Cardiac muscle cell (in vitro differentiated cells and primary cell): ENCODE results near the gene MRPL2. TPM values are rescaled to one million over a fixed set of nuclear protein-coding genes. Genes with fewer than 3 reads are reported as not detected.
A peak's percentile ranks its signal among the peaks of the same experiment; 100 is the strongest.

Experiments
- DNase-seq, 2 donors: peaks; one replicate each; pipeline versions ENCODE4 v3.0.0 to v3.0.0-alpha.2; 2010 to 2017; ENCODE audit warnings: low read depth in 1 of 2, low spot score in 1 of 2
- H3K27ac ChIP-seq: fragments of 200-600 bp; sonication (generic); 2 replicates; pipeline ENCODE4 v1.5.1; 2016
- H3K27me3 ChIP-seq: fragments of 200-600 bp; sonication (generic); 2 replicates; pipeline ENCODE4 v1.6.0; 2016; ENCODE audit warnings: control low read depth
- H3K36me3 ChIP-seq: fragments of 200-600 bp; sonication (generic); 2 replicates; pipeline ENCODE4 v1.5.1; 2016; ENCODE audit warnings: control low read depth
- H3K4me1 ChIP-seq: fragments of 200-600 bp; sonication (generic); 2 replicates; pipeline ENCODE4 v1.8.1; 2017; ENCODE audit warnings: low read depth, mild to moderate bottlenecking, mixed run types
- H3K4me3 ChIP-seq: fragments of 200-600 bp; sonication (generic); 2 replicates; pipeline ENCODE4 v1.5.1; 2016; ENCODE audit warnings: mild to moderate bottlenecking
- H3K9me3 ChIP-seq: fragments of 200-600 bp; sonication (generic); 2 replicates; pipeline ENCODE4 v1.5.1; 2017; ENCODE audit warnings: low read depth, mild to moderate bottlenecking, control low read depth
- polyA plus RNA-seq: library from polyadenylated mRNA; unstranded; fragments of >200 nt; fragmentation: Nextera tagmentation; extraction: Ambion mirVana; gene quantifications from 2 replicates; pipeline ENCODE4 v1.2.1, GENCODE V29; 2016
- total RNA-seq: library from RNA; depleted of rRNA; stranded (reverse); fragments of >200 nt; gene quantifications from 2 replicates; pipeline ENCODE4 v1.2.3, GENCODE V29; 2016
- TF ChIP-seq, protein P1 (sequence below): IDR thresholded peaks from 2 replicates; pipeline ENCODE4 v1.5.1; 2012; ENCODE audit warnings: low read depth, mild to moderate bottlenecking, low read length

Gene MRPL2
- total and polyA plus RNA-seq, 2 experiments from 2014 or later: 49.1 to 148 TPM

DNA sequence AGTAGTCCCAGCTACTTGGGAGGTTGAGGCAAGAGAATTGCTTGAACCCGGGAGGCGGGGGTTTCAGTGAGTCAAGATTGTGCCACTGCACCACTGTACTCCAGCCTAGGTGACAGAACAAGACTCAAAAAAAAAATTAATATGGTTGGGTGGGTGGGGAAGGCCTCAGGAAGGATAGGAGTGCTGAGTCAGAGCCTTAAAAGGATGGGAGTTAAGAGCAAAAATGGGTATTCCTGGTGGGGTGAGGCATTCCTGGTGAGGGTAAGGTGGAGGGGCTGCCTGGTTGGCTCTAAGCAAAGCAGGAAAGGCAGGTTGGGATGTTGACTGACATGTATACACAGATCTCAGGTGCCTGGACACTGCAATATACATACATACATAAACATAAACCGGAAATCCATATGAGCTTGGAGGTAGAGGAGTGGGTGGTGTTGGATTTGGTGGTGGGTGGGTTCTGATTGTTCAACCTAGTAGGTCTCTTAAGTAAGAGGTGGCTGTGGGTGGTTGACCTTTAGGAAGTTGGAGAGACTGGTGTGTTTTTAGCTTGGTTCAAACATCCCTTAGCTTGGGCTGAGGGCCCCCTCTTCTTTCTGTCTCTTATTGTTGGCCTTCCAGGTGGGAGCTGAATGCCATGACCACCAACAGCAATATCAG is 39.1 kb downstream of the MRPL2 start:
- H3K4me1 ChIP-seq: peaks cover 30% of the 10 kb centered on the region
- H3K27ac ChIP-seq: peak overlapping the region; percentile 87
- H3K36me3 ChIP-seq: peaks cover 29% of the 10 kb centered on the region

DNA sequence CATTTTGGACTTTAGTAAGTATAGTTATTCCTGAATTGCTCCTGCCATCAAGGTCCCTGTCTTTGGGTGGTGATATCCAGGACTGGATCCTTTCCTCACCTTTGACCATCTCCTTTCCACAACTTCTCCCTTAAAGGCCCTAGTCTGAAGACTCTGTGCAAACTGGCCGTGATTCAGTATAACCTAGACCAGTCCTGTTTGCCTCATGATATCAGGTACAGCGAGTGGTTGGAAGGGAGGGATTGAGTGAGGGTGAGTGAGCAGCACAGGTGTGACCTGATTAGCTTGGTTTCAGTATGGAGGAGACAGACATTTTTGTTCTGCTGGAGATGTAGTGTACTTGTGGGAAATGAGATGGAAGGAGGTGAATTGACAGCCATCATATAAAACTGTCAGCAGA is 40.1 kb downstream of the MRPL2 start:
- Histone ChIP-seq H3K9me3 (no peaks in the 10 kb centered on the region), H3K27me3 (no peaks in the 10 kb centered on the region), H3K4me1 (peaks cover 31% of the 10 kb centered on the region), H3K36me3 (peaks cover 26% of the 10 kb centered on the region), H3K27ac (peak overlapping the region; percentile 87), H3K4me3 (no peak overlapping the region)
- TF ChIP-seq, protein P1, sequence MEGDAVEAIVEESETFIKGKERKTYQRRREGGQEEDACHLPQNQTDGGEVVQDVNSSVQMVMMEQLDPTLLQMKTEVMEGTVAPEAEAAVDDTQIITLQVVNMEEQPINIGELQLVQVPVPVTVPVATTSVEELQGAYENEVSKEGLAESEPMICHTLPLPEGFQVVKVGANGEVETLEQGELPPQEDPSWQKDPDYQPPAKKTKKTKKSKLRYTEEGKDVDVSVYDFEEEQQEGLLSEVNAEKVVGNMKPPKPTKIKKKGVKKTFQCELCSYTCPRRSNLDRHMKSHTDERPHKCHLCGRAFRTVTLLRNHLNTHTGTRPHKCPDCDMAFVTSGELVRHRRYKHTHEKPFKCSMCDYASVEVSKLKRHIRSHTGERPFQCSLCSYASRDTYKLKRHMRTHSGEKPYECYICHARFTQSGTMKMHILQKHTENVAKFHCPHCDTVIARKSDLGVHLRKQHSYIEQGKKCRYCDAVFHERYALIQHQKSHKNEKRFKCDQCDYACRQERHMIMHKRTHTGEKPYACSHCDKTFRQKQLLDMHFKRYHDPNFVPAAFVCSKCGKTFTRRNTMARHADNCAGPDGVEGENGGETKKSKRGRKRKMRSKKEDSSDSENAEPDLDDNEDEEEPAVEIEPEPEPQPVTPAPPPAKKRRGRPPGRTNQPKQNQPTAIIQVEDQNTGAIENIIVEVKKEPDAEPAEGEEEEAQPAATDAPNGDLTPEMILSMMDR: no peak
- DNase-seq: no peak

More for the DNA sequence above, 39.1 kb downstream of the MRPL2 start:
- TF ChIP-seq, protein P1: no peak
- no peak for DNase-seq
- H3K9me3 ChIP-seq: no peaks in the 10 kb centered on the region
- no peaks in the 10 kb centered on the region for H3K27me3 ChIP-seq
- H3K4me3 ChIP-seq: no peak overlapping the region

DNA sequence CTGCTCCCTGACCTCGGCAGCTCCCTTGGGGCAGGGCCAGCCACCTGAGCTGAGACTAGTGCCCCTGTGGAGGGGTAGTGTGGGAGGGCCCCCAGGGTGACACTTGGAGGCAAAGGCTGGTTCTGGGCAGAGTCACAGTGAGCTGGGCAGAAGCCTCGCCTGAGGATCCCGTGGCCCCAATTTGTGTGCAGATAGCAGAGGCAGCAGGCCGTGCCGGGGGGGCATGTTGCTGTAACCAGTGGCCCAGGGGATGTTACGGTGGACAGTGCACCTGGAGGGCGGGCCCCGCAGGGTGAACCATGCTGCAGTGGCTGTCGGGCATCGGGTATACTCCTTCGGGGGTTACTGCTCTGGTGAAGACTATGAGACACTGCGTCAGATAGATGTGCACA is 42.3 kb downstream of the MRPL2 start:
- TF ChIP-seq, protein P1: no peak
- Histone ChIP-seq H3K27ac (peak overlapping the region; percentile 96), H3K27me3 (no peaks in the 10 kb centered on the region), H3K9me3 (no peaks in the 10 kb centered on the region), H3K4me1 (peaks cover 36% of the 10 kb centered on the region), H3K4me3 (peak overlapping the region; percentile 69), H3K36me3 (peaks cover 26% of the 10 kb centered on the region)
- no peak for DNase-seq

- TF ChIP-seq, protein P1: no peak
- Histone ChIP-seq H3K4me3 (peak overlapping the region; percentile 69), H3K36me3 (peaks cover 29% of the 10 kb centered on the region), H3K27ac (peak overlapping the region; percentile 96), H3K4me1 (peaks cover 36% of the 10 kb centered on the region), H3K9me3 (no peaks in the 10 kb centered on the region), H3K27me3 (no peaks in the 10 kb centered on the region)
- DNase-seq: peak in 1 of 2 donors; percentile 74
Measured at GRCh38 chr6:43016176-43016942, 42.9 kb downstream of the MRPL2 start.

- TF ChIP-seq, protein P1: no peak
- peaks cover 33% of the 10 kb centered on the region for H3K4me1 ChIP-seq
- H3K36me3 ChIP-seq: peaks cover 24% of the 10 kb centered on the region
- H3K4me3 ChIP-seq: peak overlapping the region; percentile 69
- DNase-seq: peak; percentile 21 to 40
- no peaks in the 10 kb centered on the region for H3K27me3 ChIP-seq
- H3K27ac ChIP-seq: peak overlapping the region; percentile 96
- no peaks in the 10 kb centered on the region for H3K9me3 ChIP-seq
Measured at GRCh38 chr6:43014434-43014909, 44.8 kb downstream of the MRPL2 start.
